Mesendoderm (in vitro differentiated cells): ENCODE results near the gene CASKIN1.

Experiments used
- DNase-seq: peaks from one replicate; pipeline ENCODE4 v3.0.0; 2013
- H2AK5ac ChIP-seq: 2 replicates; pipeline ENCODE4 v1.6.1; 2013; ENCODE audit warnings: low read length, inconsistent platforms
- H2BK120ac ChIP-seq: 2 replicates; pipeline ENCODE4 v1.6.1; 2013; ENCODE audit warnings: low read depth, mild to moderate bottlenecking, low read length, moderate library complexity, mixed read lengths
- H2BK15ac ChIP-seq: replicated peaks from 2 replicates; pipeline ENCODE4 v1.6.1; 2013; ENCODE audit warnings: low read depth, mild to moderate bottlenecking, moderate library complexity
- H2BK5ac ChIP-seq: 2 replicates; pipeline ENCODE4 v1.6.1; 2013; ENCODE audit warnings: low read length, inconsistent platforms
- H3K18ac ChIP-seq: 2 replicates; pipeline ENCODE4 v1.6.1; 2013; ENCODE audit warnings: mild to moderate bottlenecking, low read length, mixed read lengths
- H3K23ac ChIP-seq: one replicate; pipeline ENCODE4 v1.6.1; 2013; ENCODE audit warnings: low read length
- H3K27ac ChIP-seq: 2 replicates; pipeline ENCODE4 v1.5.1; 2013; ENCODE audit warnings: low read depth, mild to moderate bottlenecking, inconsistent platforms, low read length, moderate library complexity
- H3K27me3 ChIP-seq: 2 replicates; pipeline ENCODE4 v1.6.1; 2013; ENCODE audit warnings: low read length, control low read depth, mild to moderate bottlenecking, inconsistent platforms; ENCODE audit not compliant: insufficient read depth, poor library complexity
- H3K36me3 ChIP-seq: 2 replicates; pipeline ENCODE4 v1.6.1; 2013; ENCODE audit warnings: low read length, inconsistent platforms; ENCODE audit not compliant: control insufficient read depth, insufficient read depth
- H3K4ac ChIP-seq: one replicate; pipeline ENCODE4 v1.6.1; 2013; ENCODE audit warnings: low read depth, mild to moderate bottlenecking, low read length, moderate library complexity
- H3K4me1 ChIP-seq: 2 replicates; pipeline ENCODE4 v1.6.1; 2013; ENCODE audit warnings: low read depth, low read length, inconsistent platforms; ENCODE audit not compliant: control insufficient read depth
- H3K4me2 ChIP-seq: 2 replicates; pipeline ENCODE4 v1.6.1; 2013; ENCODE audit warnings: low read length
- H3K4me3 ChIP-seq: 2 replicates; pipeline ENCODE4 v1.5.1; 2013; ENCODE audit warnings: mild to moderate bottlenecking, low read length
- H3K56ac ChIP-seq: one replicate; pipeline ENCODE4 v1.6.1; 2013; ENCODE audit warnings: low read length
- H3K79me1 ChIP-seq: 2 replicates; pipeline ENCODE4 v1.6.1; 2013; ENCODE audit warnings: low read length, inconsistent platforms
- H3K79me2 ChIP-seq: 2 replicates; pipeline ENCODE4 v1.6.1; 2013; ENCODE audit warnings: mild to moderate bottlenecking, low read length; ENCODE audit not compliant: control insufficient read depth, insufficient read depth
- H3K9ac ChIP-seq: 2 replicates; pipeline ENCODE4 v1.6.1; 2013; ENCODE audit warnings: low read length, inconsistent platforms
- H4K5ac ChIP-seq: one replicate; pipeline ENCODE4 v1.6.1; 2013; ENCODE audit warnings: low read length
- H4K8ac ChIP-seq: one replicate; pipeline ENCODE4 v1.6.1; 2013; ENCODE audit warnings: low read depth, mild to moderate bottlenecking, control low read depth, low read length, moderate library complexity
- WGBS: extraction: QIAGEN DNeasy Blood & Tissue Kit; methylation state at CpG from one replicate; pipeline ENCODE4 v1.1.7; 2013; ENCODE audit warnings: low lambda C conversion rate, missing lambda C conversion rate; ENCODE audit not compliant: insufficient coverage; ENCODE audit errors: extremely low coverage; 5-methylcytosine and 5-hydroxymethylcytosine counted together

Gene CASKIN1

GRCh38 chr16:2150418-2151187 is 45.8 kb downstream of the CASKIN1 start:
- Histone ChIP-seq H3K18ac (no peak overlapping the region), H2AK5ac (no peak overlapping the region), H3K23ac (no peak overlapping the region), H3K56ac (peak overlapping the region; percentile 87), H3K27me3 (no peaks in the 10 kb centered on the region), H2BK120ac (no peak overlapping the region), H4K5ac (no peak overlapping the region), H3K27ac (peak overlapping the region; percentile 45), H3K36me3 (peaks cover 12% of the 10 kb centered on the region), H3K4me1 (peaks cover 8% of the 10 kb centered on the region), H3K4me2 (peak overlapping the region; percentile 8), H3K4me3 (no peak overlapping the region), H3K79me1 (peaks cover 10% of the 10 kb centered on the region), H3K79me2 (peaks cover 28% of the 10 kb centered on the region), H3K4ac (no peak overlapping the region), H3K9ac (peak overlapping the region; percentile 46), H2BK15ac (no peak overlapping the region), H4K8ac (no peak overlapping the region), H2BK5ac (no peak overlapping the region)
- WGBS = no CpG with 5 or more reads among the region's 18 CpGs
- DNase-seq = peak; percentile 94

DNA sequence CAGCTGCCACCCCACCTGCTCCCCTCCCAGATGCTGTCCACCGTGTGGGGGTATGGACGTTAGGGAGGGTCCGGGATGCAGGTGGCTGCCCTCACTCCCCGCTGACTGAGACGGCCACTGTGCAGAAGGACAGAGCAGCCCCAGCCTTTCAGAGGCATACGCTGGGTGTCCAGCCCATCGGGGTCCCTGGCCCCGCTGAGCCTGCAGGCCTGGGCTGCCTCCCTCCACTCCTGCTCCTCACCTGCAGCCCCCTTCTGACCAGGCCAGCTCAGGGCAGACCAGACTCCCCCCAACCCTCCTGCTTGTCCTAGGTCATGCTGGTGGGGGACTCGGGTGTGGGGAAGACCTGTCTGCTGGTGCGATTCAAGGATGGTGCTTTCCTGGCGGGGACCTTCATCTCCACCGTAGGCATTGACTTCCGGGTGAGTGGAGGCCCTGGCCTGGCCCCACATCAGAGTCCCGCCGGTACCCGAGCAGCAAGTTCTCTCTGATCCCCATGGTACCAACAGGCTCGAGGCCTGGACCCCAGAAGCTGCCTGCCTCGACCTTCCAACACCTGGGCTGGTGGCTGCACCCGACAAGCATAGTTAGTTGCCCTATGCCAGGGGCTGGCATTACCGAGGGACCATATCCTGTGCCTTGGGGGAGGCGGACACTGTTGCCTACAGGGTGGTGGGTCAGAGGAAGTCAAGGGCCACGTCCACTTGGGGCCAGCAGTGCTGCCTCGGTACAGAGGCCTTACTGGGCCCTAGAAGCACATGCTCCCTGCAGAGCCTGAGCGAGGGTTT is 46.6 kb downstream of the CASKIN1 start:
- peaks cover 10% of the 10 kb centered on the region for H3K79me1 ChIP-seq
- H3K18ac ChIP-seq = no peak overlapping the region
- peak; percentile 70 for DNase-seq
- WGBS = no CpG with 5 or more reads among the region's 24 CpGs
- H4K8ac ChIP-seq = no peak overlapping the region
- H3K36me3 ChIP-seq = peaks cover 12% of the 10 kb centered on the region
- peaks cover 8% of the 10 kb centered on the region for H3K4me1 ChIP-seq
- H3K23ac ChIP-seq = no peak overlapping the region
- H3K4me2 ChIP-seq = peak overlapping the region; percentile 71
- no peak overlapping the region for H2BK5ac ChIP-seq
- no peak overlapping the region for H4K5ac ChIP-seq
- peak overlapping the region; percentile 45 for H3K27ac ChIP-seq
- no peak overlapping the region for H2AK5ac ChIP-seq
- H2BK120ac ChIP-seq = no peak overlapping the region
- H3K56ac ChIP-seq = peak overlapping the region; percentile 79
- no peak overlapping the region for H3K4ac ChIP-seq
- no peak overlapping the region for H2BK15ac ChIP-seq
- peak overlapping the region; percentile 68 for H3K9ac ChIP-seq
- no peaks in the 10 kb centered on the region for H3K27me3 ChIP-seq
- peaks cover 24% of the 10 kb centered on the region for H3K79me2 ChIP-seq
- no peak overlapping the region for H3K4me3 ChIP-seq

GRCh38 chr16:2148714-2149629 is 47.4 kb downstream of the CASKIN1 start:
- Histone ChIP-seq H3K23ac (peak overlapping the region; percentile 74), H2BK5ac (no peak overlapping the region), H3K4me2 (peak overlapping the region; percentile 71), H3K4me3 (peak overlapping the region; percentile 6), H3K79me2 (peaks cover 16% of the 10 kb centered on the region), H3K36me3 (peaks cover 10% of the 10 kb centered on the region), H2BK15ac (no peak overlapping the region), H4K5ac (no peak overlapping the region), H2AK5ac (no peak overlapping the region), H3K4ac (peak overlapping the region; percentile 5), H3K18ac (peak overlapping the region; percentile 10), H3K4me1 (peaks cover 8% of the 10 kb centered on the region), H3K27ac (no peak overlapping the region), H3K27me3 (no peaks in the 10 kb centered on the region), H3K56ac (peak overlapping the region; percentile 79), H2BK120ac (no peak overlapping the region), H4K8ac (no peak overlapping the region), H3K9ac (peak overlapping the region; percentile 68), H3K79me1 (peaks cover 10% of the 10 kb centered on the region)
- no CpG with 5 or more reads among the region's 62 CpGs for WGBS
- peak; percentile 36 for DNase-seq

DNA sequence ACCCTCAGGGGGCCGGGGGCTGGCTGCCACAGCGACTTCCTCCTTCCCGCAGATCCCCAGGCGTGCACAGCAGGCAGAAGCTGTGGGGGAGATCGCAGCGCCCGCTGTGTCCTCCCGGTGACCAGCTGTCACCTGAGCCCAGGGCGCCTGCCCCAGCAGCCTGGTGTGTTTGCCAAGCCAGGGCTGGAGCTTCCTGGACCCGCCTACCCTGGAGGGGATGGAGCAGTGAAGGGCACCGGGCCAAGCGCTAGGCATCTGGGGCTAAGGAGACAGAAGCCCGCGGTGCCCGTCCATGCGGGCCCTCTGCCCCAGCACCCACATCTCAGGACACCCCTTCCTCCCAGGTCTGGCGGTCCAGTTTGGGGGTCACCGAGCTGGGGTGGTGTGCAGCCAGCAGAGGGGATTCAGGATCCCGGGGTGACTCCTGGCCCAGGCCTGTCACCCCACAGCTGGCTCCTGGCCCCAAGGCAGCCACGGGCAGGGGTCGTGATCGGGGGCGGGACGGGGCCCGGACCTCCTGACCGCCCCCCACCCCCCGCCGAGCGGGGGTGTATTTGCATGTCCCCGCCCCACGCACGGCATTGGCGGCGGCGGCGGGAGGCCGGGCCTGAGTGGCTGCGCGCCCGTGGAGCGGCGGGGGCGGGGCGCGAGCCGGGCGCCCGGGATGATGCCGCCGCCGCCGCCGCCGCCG is 48.3 kb downstream of the CASKIN1 start, which contains the start of gene RAB26:
TSS of gene RAB26 (plus strand) at position 645 of the 691 bp plus-strand sequence. CDS start 159 bp downstream, outside the sequence.
- Histone ChIP-seq H2BK120ac (no peak within 1 kb of the TSS), H3K4ac (peak within 1 kb of the TSS; percentile 5), H3K79me1 (peaks cover 7% of the 10 kb centered on the region), H3K4me3 (peak within 1 kb of the TSS; percentile 39), H3K4me1 (peaks cover 8% of the 10 kb centered on the region), H3K18ac (peak within 1 kb of the TSS; percentile 10), H3K79me2 (peaks cover 8% of the 10 kb centered on the region), H2AK5ac (no peak within 1 kb of the TSS), H3K56ac (peak within 1 kb of the TSS; percentile 81), H4K8ac (no peak within 1 kb of the TSS), H2BK15ac (no peak within 1 kb of the TSS), H3K36me3 (peaks cover 8% of the 10 kb centered on the region), H3K4me2 (peak within 1 kb of the TSS; percentile 84), H4K5ac (no peak within 1 kb of the TSS), H2BK5ac (no peak within 1 kb of the TSS), H3K9ac (peak within 1 kb of the TSS; percentile 68), H3K27ac (no peak within 1 kb of the TSS), H3K27me3 (no peaks in the 10 kb centered on the region), H3K23ac (peak within 1 kb of the TSS; percentile 74)
- DNase-seq = peak; percentile 86
- WGBS = no CpG with 5 or more reads among the region's 55 CpGs

GRCh38 chr16:2147378-2147777 is 49.0 kb downstream of the CASKIN1 start:
- no peak overlapping the region for H4K8ac ChIP-seq
- H3K4me1 ChIP-seq = peaks cover 8% of the 10 kb centered on the region
- no peak overlapping the region for H3K27ac ChIP-seq
- no peak overlapping the region for H3K4ac ChIP-seq
- H3K27me3 ChIP-seq = no peaks in the 10 kb centered on the region
- no peak overlapping the region for H3K18ac ChIP-seq
- no peak overlapping the region for H4K5ac ChIP-seq
- H3K23ac ChIP-seq = no peak overlapping the region
- no peak overlapping the region for H3K56ac ChIP-seq
- no peak overlapping the region for H3K9ac ChIP-seq
- H3K36me3 ChIP-seq = peaks cover 3% of the 10 kb centered on the region
- H3K4me3 ChIP-seq = no peak overlapping the region
- H3K4me2 ChIP-seq = no peak overlapping the region
- H2AK5ac ChIP-seq = no peak overlapping the region
- no peak overlapping the region for H2BK5ac ChIP-seq
- peaks cover 3% of the 10 kb centered on the region for H3K79me1 ChIP-seq
- no CpG with 5 or more reads among the region's 6 CpGs for WGBS
- H3K79me2 ChIP-seq = peaks cover under 1% of the 10 kb centered on the region
- DNase-seq = no peak
- no peak overlapping the region for H2BK120ac ChIP-seq
- H2BK15ac ChIP-seq = no peak overlapping the region
